HG03175 (cell line): ENCODE data around the gene INF2.
"Not testable (repeated sequence)": the region's sequence is repeated elsewhere in the genome, so short reads cannot be mapped to it uniquely, and the experiment has no call there.

Experiments used
- ATAC-seq: cut with Tn5 transposase; IDR thresholded peaks from one replicate; pipeline ENCODE4 v1.9.1; 2021; ENCODE audit warnings: mild to moderate bottlenecking, moderate library complexity; ENCODE audit not compliant: unreplicated experiment

INF2 gene

DNA sequence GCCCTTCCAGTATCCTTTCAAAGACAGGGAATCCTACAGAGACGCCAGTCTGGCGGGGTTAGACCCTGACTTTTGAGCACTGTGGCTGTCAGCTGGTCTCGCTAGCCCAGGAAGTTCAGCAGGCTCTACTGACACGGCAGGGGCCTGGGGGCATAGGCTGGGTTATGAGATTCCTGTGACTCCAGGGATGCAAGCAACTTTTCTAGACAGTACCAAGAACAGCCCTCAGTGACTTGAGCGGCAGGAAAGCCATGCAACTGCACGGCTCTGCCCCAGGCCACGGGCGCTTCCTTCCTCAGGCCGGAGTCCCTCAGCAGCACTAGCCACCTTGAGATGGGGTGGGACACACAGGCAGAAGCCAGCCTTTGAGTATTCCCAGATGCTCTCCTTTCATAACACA, 58.5 kb downstream of the INF2 start:
- ATAC-seq = no peak

DNA sequence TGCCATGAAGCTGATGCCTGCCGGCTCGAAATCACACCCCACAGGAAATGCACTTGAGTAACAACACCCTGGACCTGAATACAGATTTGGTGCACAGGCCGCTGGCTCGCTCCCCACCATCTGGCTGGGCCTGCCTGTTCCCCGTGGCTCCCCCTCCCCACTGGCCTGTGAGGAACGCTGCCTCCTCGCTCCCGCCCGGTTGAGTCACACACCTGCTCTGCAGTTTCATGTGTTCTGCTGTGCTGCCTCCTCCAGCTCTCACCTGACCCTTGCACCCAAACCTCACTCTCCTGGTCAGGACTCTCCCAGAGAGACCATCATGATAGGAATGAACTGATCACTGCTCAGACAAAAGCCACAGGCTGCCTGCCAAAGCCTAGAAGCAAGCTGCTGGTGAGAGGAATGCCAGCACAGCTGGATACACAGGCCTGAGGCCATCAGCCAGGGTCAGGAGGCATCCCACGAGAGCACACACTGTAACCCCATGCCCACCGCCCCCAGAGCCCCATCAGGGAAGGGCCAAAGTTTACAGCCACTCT, 59.8 kb downstream of the INF2 start:
- ATAC-seq = no peak

DNA sequence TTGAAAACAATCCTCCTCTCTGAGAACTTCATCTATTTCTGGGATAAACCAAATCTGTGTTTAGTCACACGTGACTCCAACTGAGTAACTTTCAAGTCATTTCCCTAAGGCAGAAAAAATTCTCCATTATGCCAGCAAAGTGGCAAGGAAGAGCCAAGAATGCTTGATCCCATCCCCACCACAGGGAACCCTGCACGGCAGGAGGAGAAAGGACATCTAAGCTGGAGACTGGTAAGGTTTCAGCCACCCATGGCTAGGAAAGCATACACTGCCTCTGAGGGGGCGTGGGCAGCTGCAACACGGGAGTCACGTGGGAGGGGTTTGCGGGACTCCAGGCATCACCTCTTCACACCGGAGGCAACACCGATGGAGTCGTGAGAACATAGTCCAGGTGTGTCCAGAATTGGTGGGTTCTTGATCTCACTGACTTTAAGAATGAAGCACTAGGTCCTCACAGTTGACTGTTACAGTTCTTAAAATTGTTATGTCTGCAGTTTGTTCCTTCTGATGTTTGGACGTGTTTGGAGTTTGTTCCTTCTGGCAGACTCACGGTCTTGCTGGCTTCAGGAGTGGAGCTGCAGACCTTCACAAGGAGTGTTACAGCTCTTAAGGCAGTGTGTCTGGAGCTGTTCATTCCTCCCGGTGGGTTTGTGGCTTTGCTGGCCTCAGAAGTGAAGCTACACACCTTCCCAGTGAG, 60.8 kb downstream of the INF2 start:
- no peak for ATAC-seq

DNA sequence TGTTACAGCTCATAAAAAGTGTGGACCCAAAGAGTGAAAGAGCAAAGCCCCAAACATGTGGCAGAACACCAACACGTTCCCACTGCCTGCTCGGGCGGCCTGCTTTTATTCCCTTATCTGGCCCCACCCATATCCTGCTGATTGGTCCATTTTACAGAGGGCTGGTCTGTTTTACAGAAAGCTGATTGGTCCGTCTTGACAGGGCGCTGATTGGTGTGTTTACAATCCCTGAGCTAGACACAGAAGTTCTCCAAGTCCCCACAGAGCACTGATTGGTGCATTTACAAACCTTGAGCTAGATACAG, 61.3 kb downstream of the INF2 start:
- ATAC-seq = not testable (repeated sequence)

DNA sequence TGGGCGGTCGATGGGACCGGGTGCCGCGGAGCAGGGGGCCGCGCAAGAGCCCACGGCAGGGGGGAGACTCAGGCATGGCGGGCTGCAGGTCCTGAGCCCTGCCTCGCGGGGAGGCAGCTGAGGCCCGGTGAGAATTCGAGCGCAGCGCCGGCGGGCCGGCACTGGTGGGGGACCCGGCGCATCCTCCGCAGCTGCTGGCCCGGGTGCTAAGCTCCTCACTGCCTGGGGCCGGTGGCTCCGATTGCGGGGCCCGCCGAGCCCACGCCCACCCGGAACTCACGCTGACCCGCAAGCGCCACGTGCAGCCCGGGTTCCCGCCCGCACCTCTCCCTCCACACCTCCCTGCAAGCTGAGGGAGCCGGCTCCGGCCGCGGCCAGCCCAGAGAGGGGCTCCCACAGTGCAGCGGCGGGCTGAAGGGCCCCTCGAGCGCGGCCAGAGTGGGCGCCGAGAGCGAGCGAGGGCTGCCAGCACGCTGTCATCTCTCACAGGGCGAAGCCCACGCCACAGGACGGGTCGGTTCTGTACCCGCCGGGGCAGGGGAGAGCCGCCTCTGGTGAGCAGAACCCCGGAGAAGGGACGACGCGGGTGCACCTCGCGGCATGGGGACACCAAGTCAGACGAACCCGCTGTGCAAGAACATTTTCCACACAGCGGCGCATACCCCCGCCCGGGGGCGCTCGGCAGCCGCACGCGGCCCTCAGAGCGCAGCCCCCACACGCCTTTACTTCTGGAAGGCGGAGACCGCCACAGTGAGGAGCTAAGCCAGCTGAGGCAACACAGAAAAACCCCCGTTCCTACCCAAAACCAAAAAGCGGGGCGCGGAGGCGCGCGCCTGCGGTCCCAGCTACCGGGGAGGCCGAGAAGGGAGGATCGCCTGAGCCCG, 62.4 kb downstream of the INF2 start:
- ATAC-seq = no peak

DNA sequence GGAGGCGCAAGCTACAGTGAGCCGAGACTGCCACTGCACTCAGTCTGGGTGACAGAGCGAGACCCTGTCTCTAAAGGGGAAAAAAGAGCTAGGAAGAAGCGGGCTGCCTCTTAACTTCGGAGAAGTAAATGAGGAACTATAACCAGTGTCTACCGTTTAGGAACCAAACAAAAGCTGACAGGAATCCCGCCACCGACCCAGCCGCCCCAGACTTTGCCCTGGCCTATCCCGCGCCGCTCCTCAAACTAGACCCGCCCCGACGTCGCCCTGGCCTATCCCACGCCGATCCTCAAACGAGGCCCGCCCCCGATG, 63.0 kb downstream of the INF2 start:
- peak; percentile 7 for ATAC-seq

DNA sequence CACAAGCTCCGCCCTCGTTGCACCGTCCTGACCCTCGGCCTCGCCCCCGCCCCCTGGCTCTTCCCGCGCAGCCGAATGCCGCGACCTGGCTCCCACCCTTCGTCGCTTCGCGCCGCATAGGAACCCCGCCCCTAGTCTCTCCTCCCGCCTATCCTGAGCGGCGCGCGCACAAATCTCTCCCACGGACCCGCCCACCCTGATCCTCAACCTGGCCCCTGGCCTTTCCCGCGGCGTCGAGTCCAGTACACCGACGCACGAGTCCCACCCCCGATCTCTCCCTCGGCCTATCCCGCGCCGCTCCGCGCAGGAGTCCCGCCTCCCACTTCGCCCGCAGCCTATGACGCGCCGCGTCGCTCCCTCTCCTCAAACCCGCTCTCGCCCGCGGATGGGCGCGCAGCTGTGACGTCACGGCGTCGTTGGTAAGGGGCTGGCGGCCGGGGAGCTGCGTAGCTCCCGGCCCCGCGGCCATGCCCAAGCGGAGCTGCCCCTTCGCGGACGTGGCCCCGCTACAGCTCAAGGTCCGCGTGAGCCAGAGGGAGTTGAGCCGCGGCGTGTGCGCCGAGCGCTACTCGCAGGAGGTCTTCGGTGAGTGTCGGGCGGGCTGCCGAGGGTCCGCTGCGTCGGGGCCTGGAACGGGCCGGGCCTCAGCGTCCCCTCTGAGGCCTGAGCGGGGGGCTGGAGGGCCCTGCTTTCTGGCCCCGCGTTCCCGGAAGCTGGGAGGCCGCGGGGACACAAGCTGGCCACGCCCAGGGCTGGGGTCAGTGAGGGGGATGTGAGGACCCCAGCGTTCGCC, 63.5 kb downstream of the INF2 start, which contains the start of gene SIVA1:
Gene SIVA1 (plus strand): TSS at position 413 of the 793 bp plus-strand sequence. CDS start 55 bp downstream, at position 468.
- ATAC-seq = peak; percentile 88

DNA sequence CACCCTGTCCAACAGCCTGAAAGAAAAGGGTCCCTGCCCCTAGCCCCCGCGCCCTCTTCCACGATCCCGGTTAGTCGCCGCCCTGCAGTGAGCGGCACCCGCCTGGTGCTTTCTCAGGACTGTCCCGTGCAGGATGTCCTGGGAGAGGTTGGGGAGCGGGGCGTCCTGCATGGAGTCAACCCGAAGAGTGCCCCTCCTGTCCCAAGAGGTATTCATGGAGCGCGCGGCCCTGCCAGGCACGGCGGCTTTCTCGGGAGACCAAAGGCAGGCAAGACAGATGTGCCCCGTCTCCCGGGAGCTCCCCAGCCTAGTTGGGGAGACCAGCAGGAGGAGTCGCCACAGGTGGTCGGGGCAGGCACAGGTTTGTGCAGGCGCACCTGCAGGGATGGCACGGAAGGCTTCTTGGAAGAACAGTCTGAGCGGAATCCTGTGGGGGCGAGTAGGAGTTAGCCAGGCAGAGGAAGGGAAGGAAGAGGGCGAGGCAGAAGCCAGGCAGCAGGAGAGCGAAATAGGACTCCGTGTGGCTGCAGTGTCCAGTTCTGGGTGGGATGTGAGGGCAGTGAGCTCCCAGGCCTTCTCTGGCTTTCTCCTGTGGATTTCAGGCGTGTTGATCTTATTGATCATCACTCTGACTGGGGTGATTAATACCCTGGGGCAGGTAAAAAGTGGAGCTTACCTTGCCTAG, 64.3 kb downstream of the INF2 start:
- ATAC-seq = no peak

DNA sequence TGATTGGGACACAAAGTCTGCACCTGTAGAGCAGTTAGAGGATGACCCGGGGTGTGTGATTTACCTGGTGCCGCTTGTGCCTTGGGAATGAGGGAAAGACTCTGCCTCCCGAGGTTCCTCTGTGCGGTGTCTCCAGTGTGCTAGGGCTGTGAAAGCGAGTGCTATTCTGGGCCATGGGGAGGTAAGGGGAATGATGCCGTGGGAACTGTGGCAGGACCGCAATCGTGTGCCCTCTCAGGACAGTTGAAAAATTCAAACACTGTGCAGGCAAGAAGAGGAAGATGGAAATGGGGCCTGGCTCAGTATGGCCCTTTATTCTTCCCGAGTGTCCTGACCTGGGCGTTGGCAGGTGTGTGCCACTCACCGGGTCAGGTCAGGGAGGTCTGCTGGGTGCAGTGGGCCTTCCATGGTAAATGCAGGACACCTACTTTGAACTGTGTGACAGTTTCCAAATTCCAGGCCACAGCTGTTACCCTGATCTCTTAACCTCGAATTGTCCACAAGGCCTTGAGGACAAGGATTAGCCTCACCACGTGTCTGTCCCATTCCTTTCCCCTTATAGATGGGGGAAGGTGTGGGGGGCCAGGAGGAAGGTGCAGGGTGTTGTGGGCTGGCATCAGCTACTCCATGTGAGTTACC, 64.9 kb downstream of the INF2 start:
- ATAC-seq = no peak

DNA sequence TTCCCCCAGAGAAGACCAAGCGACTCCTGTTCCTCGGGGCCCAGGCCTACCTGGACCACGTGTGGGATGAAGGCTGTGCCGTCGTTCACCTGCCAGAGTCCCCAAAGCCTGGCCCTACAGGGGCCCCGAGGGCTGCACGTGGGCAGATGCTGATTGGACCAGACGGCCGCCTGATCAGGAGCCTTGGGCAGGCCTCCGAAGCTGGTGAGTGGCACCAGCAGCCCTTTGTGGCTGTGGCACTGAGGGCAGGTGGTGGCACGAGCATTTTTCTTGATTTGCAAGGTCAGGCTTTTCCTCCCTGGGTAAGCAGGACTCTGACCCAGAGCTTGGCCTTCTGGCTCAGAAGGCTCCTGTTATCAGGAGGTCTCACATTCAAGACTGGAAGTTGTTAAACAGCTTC, 66.2 kb downstream of the INF2 start:
- no peak for ATAC-seq

DNA sequence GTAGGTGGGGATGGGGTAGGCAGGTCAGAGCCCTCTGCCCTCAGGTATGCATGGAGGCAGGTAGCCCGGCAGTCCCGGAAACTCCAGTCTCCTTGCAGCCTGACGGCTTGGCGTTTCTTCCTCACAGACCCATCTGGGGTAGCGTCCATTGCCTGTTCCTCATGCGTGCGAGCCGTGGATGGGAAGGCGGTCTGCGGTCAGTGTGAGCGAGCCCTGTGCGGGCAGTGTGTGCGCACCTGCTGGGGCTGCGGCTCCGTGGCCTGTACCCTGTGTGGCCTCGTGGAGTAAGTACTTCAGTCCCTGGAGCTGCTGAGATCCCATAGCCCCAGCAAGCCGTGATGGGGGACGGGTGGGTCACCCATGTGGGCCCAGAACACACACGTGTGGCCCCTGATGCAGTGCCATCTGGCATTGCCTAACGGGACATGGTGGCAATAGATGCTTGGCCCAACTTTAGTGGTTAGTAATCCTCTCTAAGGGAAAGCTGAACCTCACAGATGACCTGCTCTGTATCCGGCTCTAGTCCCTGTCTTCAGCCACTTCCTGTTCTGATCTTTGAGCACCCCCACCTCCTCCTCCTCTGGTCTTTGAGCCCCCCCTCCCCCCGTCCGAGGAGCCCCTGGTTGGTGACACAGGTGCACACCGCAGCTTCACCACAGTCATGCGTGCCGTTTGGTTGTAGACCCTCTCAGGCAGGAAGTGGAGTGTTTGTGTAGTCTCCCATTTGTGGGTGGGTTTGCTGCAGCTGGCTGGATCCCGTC, 67.2 kb downstream of the INF2 start:
- ATAC-seq = no peak

DNA sequence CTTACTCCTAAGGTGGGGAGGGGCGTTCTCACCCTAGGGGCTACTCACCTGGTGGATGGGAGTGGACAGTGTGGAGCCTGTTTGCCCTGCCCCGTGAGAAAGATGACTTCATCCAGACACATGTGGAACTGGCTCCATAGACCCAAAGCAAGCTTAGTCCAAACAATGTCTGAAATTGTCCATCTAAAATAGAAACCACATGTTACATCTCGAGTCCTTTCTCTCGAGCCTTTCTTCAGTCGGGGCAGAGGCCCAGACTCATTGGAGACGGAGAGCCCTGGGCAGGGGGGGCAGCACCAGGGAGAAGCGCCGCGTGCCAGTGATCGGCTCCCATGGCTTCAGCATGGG, 67.8 kb downstream of the INF2 start:
- ATAC-seq = no peak

DNA sequence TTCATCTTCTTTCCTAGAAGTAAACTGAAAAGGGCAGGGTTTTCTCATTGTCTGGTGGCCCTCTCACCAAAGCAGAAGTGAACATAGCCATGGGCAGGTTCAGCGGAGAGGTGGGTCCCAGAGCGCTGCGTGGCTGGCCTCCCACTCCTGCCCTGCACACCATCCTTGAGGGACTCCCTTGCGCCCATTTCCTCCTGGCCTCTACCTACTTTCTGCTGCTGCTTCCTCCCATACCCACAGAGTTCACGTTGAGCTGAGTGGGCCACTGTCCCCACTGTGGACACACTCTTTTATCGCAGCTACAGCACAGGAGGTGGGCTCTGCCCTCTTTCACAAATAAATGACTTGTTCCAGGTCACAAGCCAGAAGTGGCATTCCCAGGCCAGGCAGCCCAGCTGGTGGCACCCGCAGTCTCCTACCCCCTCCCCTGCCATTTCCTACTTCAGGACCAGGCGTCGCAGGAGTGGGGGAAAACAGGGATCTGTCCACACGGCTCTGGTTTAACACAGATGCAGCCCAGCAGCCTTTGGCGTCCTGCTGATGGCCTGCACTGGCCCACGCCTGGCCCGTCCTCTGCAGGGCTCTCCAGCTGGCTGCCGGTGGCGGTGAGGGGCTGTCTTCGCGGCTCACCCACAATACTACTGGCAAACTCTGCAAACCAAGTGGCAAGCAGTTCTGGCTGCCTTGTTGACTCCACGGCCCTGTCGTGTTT, 68.4 kb downstream of the INF2 start:
- ATAC-seq = no peak

DNA sequence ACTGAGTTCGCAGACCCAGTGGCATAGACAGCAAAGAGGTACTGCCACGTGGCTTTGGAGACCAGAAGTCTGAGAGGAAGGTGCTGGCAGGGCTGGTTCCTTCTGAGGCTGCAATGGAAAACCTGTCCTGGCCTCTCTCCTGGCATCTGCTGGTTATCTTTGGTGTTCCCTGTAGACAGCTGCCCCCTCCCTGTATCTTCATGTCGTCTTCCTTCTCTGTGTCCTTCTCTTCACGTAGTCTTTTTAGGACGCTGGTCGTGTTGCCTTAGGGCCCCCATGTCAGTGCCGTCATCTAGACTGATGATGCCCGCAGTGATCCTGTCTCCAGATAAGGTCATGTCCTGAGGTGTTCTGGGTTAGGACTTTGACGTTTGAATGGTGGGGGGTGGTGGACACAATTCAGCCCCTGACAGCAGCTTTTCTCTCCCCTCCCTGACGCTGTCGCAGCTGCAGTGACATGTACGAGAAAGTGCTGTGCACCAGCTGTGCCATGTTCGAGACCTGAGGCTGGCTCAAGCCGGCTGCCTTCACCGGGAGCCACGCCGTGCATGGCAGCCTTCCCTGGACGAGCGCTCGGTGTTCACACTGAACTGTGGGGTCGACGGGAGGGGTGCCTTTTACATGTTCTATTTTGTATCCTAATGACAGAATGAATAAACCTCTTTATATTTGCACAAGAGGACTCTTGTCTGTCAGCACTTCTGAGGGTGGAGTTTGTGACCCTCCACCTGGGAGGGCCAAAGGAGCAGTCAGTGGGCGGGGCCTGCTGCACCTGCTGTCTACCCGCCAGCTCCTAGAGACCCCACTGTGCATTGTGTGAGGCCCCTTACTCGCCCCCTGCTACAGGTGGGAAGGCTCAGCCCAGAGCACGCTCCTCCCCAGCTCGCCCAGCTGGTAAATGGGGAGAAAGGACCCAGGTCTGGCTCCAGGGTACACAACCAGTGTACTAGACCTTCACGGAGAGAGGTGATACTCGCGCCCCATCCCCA, 69.9 kb downstream of the INF2 start:
- no peak for ATAC-seq

DNA sequence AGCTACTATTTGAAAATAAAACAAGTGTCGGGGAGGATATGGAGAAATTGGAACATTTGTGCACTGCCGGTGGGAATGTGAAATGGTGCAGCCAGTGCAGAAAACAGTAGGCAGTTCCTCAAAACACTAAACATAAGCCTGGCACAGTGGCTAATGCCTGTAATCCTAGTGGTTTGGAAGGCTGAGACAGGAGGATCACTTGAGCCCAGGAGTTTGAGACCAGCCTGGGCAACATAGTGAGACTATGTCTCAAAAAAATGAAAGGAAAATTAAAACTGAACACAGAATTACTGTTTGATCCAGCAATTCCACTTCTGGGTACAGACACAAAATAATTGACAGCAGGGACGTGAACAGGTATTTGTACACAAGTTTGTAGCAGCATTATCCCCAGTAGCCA, 76.1 kb downstream of the INF2 start:
- ATAC-seq = no peak

DNA sequence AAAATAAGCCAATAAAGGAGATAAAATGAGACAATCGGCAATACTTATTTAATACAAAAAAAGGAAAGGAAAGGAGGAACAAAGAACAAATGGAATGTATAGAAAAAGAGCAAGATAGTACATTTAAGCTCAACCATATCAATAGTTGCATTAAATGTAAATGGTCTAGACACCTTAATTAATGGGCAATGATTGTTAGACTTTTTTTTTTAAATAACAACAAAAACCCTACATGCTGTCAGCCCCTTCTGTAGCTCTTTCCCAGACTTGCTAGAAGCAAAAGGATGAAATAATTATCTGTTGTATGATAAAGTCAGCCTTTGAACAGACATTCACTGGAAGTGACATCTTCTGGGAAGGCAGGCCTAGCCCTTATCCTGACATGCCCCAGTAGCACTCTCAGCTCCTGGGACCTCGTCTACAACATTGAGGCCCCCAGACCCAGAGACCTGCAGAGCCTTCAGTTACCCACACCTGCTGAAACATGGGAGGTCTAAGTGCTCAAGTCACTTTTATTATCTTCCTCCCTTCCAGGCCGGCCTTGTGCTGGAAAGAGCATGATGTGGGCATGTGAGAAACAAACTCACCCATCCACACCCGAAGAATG, 76.9 kb downstream of the INF2 start:
- no peak for ATAC-seq

DNA sequence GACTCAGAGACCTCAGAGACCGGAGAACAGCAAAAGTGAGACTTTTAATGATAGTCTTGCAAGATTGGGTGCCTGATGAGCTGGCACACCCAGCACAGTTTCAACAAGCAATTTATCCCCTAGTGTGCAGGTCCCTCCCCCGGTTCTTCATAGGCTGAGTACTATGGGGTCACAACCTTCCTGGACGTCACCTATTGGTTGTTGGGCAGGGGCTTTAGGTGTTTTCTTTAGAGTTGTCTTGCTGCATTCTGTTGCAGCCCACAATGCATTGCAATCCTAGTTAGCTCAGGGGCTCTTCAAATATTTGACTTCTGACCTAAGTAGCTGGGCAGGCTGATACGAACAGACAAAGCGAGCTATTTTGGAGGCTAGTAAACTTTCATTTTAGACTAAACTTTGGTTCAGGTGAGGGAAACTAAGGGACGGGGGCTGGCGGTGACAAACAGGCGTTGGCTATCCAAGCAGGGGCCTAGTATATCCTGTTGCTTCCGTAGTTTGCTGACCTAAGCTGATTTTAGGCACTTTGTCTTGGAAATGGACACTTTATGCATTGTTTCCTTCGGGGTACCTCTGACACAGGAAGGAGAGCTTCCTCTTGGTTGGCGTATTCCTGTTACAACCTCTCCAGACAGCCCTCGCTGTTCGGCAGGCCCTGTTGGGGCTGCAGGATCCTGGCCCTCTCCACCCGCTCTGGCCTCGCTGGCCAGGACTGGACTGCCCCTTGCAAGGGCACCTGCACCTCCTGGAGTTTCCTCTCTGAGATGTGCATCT, 77.6 kb downstream of the INF2 start:
- no peak for ATAC-seq
